HL-60 (cell line): Measurements from ENCODE around the gene UBR4.

ENCODE experiments used
- DNase-seq, 2 experiments: peaks; one replicate each; pipeline ENCODE4 v3.0.0-alpha.2; 2010 to 2020; ENCODE audit warnings: low read depth in 1 of 2, low spot score in 1 of 2
- H3K27ac ChIP-seq: fragments of 250-450 bp; sonication (Bioruptor Pico); replicated peaks from 2 replicates; pipeline ENCODE4 v1.5.1; 2020; ENCODE audit warnings: mild to moderate bottlenecking, moderate library complexity
- H3K27me3 ChIP-seq: fragments of 250-450 bp; sonication (Bioruptor Pico); 2 replicates; pipeline ENCODE4 v1.5.1; 2021; ENCODE audit warnings: mild to moderate bottlenecking, moderate library complexity; ENCODE audit not compliant: insufficient read depth, poor library complexity, severe bottlenecking
- H3K4me3 ChIP-seq: replicated peaks from 2 replicates; pipeline ENCODE4 v1.5.1; 2011; ENCODE audit warnings: mild to moderate bottlenecking, control low read depth, low read length; ENCODE audit not compliant: insufficient read depth
- CTCF ChIP-seq: IDR thresholded peaks from one replicate; pipeline ENCODE4 v1.5.1; 2011; ENCODE audit warnings: low read length, control low read depth, inconsistent platforms; ENCODE audit not compliant: insufficient read depth
- GABPA ChIP-seq: IDR thresholded peaks from 2 replicates; pipeline ENCODE4 v1.6.1; 2012; ENCODE audit warnings: low read depth
- POLR2AphosphoS5 ChIP-seq: IDR thresholded peaks from 2 replicates; pipeline ENCODE4 v1.6.1; 2012; ENCODE audit warnings: low read depth
- REST ChIP-seq: IDR thresholded peaks from 2 replicates; pipeline ENCODE4 v1.6.1; 2012; ENCODE audit warnings: low read depth; ENCODE audit not compliant: insufficient replicate concordance
- SPI1 ChIP-seq: IDR thresholded peaks from 2 replicates; pipeline ENCODE4 v1.6.1; 2012; ENCODE audit warnings: low read depth, mild to moderate bottlenecking, borderline replicate concordance

UBR4 gene

GRCh38 chr1:19088717-19089442 lies 121.2 kb downstream of the UBR4 start:
- DNase-seq = no peak
- no peak for TF ChIP-seq POLR2AphosphoS5
- no peak for TF ChIP-seq CTCF
- no peak for TF ChIP-seq GABPA
- TF ChIP-seq SPI1 = no peak
- Histone ChIP-seq H3K4me3 (no peak overlapping the region), H3K27ac (no peak overlapping the region), H3K27me3 (no peaks in the 10 kb centered on the region)

- H3K4me3 ChIP-seq = no peak overlapping the region
- DNase-seq = no peak
- TF ChIP-seq SPI1 = no peak
- no peak for TF ChIP-seq CTCF
- no peak for TF ChIP-seq REST
- TF ChIP-seq POLR2AphosphoS5 = no peak
- TF ChIP-seq GABPA = no peak
- H3K27ac ChIP-seq = peak overlapping the region; percentile 42
- no peaks in the 10 kb centered on the region for H3K27me3 ChIP-seq
These were observed 122.1 kb downstream of the UBR4 start for GRCh38 chr1:19087737-19088594.

- Histone ChIP-seq H3K4me3 (no peak overlapping the region), H3K27me3 (no peaks in the 10 kb centered on the region), H3K27ac (peak overlapping the region; percentile 42)
- peak in 1 of 2 experiments; percentile 12 for DNase-seq
- TF ChIP-seq CTCF = no peak
- TF ChIP-seq REST = no peak
- peak; percentile 52; the same call in 1 of the 2 replicates for TF ChIP-seq SPI1
These were observed 122.9 kb downstream of the UBR4 start for GRCh38 chr1:19087017-19087736.
